K562 (cell line): Measurements from ENCODE around the gene ZNF593OS.

Source experiments
- CTCF ChIP-seq, 3 experiments: IDR thresholded peaks in 2 of 3; conservative IDR thresholded peaks in 1 of 3; 2 replicates each; pipeline ENCODE4 v1.5.1; 2011 to 2012; ENCODE audit warnings: low read length in 3 of 3, mild to moderate bottlenecking in 3 of 3, control low read depth in 2 of 3, improper control_type of control experiment in 1 of 3, inconsistent platforms in 1 of 3, low read depth in 1 of 3, mixed read lengths in 1 of 3, moderate library complexity in 1 of 3; ENCODE audit not compliant: insufficient read depth in 2 of 3
- NR3C1 ChIP-seq: sonication (generic); formaldehyde crosslinking; IDR thresholded peaks from 2 replicates; pipeline ENCODE4 v1.8.1; 2022; ENCODE audit warnings: missing genetic modification reagents
- ZSCAN29 ChIP-seq: fragments of 450-650 bp; IDR thresholded peaks from 2 replicates; pipeline ENCODE4 v1.6.1; 2017

- TF ChIP-seq ZSCAN29 (no peak), CTCF (IDR thresholded peaks at IDR 0.05 in 2 of 3, conservative IDR thresholded peaks at IDR 0.05 in 1 of 3; ENCODE audit: insufficient read depth in 2 of 3, low read depth in 1 of 3, low read length in 3 of 3) (no peak), NR3C1 (no peak)
Observed at GRCh38 chr1:26162220-26162709, 9.4 kb downstream of the ZNF593OS start.
